Activated CD4-positive, CD25-positive, alpha-beta regulatory T cell treated with anti-CD3 and anti-CD28 coated beads, Interleukin-2, amount 50 U/mL, for 72 hours (primary cell): ENCODE data around the gene IQCK.
"Not testable (repeated sequence)": the region's sequence is repeated elsewhere in the genome, so short reads cannot be mapped to it uniquely, and the experiment has no call there.

Experiments used
- DNase-seq: peaks from one replicate; pipeline ENCODE4 v3.0.0; 2021

Gene IQCK

DNA sequence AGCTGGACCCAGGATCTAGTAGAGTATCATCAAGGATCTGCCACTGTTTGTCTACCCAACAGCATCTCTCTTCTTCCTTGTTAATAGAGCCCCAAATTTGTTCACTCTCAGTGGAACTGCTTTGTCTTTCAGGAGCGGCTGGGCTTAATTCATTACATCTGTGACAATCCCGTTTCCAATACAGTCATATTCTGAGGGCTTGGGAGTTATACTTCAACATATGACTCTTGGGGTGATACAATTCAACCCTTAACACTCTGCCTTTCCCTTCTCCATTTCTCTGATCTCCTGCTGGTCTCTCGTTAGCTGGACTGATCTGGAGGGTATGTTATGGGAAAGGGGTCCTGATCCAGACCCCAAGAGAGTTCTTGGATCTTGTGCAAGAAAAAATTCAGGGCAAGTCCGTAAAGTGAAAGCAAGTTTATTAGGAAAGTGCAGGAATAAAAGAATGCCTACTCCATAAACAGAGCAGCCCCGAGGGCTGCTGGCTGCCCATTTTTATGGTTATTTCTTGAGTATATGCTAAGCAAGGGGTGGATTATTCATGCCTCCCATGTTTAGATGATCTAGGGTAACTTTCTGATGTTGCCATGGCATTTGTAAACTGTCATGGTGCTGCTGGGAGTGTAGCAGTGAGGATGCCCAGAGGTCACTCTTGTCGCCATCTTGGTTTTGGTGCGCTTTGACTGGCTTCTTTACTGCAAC lies 42.4 kb downstream of the IQCK start:
- no peak for DNase-seq

DNA sequence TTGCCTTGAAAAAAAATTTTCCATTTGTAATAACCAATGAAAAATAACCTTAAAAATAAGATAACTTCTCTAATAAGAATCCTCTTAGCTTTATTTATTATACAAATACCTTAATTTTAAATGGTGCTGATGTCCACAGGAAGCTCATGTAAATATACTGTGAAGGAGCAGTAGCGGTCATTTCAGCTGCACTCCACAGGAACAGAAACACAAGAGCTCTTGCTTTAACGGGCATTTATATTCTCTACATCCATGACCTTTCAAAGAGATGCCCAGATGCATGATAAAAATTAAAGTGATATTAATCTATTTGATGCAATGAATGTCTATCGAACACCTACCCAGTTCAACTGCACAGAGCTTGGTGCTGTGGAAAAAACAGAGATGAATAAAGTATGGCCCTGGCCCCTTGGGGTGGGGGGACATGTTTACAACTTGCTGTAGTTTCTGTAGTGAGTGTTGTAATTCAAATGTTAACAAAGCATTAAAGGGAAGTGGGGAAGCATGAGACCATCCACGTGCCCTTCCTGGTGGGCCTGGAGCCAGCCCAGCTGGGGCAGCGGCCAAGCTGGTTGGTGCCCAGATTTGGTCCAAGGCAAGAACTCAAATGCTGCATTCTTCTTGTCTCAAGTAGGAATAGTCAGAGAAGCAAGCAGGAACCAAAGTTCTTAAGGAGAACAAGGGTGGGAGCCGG lies 47.9 kb downstream of the IQCK start:
- no peak for DNase-seq

DNA sequence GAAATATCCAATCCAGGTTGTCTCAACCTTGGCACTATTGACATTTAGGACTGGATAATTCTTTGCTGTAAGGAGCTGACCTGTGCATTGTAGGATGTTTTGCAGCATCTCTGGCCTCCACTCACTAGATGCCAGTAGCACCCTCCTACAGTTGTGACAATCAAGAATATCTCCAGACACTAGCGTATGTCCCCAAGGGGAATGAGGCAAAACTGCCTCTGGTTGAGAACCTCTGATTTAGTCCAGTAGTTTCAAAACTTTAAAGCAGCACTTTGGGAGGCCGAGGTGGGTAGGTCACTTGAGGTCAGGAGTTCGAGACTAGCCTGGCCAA lies 48.4 kb downstream of the IQCK start:
- no peak for DNase-seq

DNA sequence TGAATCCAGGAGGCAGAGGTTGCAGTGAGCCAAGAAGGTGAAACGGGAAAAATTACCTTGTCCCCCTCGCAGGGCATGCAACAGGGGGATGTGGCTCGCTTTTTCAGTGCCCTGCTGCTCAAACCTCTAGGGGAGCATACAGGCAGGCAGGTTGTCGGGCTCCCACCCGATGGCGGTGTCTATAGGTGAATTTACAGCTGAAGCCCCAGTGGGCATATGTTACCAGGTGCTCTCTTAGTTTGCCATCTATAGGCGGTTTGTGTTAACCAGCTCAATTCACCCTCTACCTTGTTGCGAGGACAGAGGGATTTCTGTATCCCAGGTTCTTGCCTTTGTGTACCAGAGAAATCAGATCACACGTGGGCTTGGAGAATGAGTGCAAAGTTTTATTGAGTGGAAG lies 48.9 kb downstream of the IQCK start:
- DNase-seq: no peak

DNA sequence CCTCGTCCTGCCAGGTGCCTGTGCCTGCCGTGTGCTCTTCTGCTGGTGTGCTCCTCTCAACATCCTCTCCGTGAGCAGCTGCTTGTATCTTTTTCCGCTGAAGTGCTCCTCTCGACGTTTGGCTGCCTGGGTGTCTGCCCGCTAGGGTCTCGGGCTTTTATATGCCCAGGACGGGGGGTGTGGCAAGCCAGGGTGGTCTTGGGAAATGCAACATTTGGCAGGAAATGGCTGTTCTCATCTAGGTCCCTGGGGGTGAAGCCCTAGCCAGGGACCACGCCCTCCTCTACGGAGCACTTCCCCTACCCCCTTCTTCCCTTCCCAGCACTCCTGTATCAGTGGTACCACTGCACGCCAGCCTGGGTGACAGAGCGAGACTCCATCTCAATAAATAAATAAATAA lies 49.4 kb downstream of the IQCK start:
- DNase-seq: no peak

DNA sequence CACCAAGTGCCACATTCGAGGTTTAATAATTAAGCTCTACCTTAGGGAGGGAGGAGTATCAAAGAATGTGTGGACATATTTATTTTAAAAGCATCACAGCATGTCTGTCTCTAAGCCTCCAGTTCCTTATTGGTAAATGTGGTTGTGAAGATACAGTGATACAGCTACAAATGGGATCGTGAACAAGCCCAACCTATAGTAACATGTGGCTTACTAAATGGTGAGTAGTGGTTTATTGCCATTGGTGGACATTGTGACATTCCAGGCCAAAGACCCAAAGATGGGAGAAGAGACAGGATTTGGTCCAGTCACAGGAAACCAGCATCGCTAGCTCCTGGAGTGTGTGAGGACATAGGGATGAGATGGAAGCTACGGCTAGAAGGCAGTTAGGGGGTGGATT lies 51.2 kb downstream of the IQCK start:
- no peak for DNase-seq

DNA sequence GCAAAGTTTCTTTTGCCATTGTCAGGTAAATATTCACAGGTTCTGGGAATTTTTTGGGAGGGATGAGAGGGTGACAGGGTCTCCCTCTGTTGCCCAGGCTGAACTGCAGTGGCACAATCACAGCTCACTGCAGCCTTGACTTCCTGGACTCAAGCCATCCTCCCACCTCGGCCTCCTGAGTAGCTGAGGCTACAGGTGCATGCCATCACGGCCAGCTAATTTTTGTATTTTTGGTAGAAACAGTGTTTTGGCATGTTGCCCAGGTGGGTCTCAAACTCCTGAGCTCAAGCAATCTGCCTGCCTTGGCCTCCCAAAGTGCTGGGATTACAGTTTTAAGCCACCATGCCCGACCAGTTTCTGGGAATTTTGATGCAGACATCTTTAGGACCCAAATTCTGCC lies 53.0 kb downstream of the IQCK start:
- DNase-seq: no peak

DNA sequence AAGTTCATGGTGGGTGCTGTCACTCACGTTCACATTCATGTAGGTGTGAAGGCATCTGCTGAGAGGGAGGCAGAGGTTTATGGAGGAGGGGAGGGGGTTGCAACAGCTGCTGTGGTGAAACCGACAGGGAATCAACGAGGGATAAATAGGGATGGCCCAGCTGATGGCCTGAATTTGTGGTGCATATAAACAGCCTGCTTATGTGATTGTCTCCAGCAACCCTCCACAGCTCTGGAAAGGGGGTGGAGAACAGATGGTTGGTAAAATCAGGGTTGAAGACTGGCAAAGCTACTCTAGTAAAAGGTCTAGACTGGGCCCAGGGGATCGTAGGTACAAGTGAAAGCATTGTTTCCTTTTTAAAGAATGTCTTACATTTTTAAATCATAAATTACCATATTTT lies 53.7 kb downstream of the IQCK start:
- no peak for DNase-seq

DNA sequence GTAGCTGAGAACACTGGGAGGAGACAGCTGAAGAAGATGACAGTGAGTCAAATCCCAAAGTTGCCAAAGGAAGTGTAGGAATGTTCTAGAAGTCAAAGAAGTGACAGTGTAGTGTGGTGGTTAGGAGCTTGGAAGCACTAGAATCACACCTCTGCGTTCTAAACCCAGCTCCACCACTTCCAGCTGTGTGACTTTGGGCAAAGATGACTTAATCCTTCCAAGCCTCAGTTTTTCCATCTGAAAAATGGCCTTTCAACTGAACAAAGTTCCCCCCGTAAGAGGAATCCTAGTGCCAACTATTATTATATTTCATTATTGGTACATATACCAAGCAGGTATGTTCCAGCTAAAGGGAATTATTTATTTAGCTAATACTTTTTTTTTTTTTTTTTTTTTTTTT lies 56.0 kb downstream of the IQCK start:
- no peak for DNase-seq

DNA sequence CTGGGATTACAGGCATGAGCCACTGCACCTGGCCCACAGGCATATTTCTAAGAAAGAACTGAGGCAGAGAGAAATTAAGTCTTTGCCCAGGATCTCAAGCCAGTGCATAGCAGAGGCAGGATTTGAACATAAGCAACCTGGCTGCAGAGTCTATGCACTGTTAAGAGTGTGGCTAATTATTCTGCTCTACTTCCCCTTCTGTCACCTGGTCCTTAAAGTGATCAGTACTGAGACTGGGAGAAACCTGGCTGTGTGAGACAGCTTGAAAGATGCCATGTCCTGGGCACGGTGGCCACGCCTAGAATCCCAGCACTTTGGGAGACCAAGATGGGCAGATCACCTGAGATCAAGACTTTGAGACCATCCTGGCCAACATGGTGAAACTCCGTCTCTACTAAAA lies 58.1 kb downstream of the IQCK start:
- no peak for DNase-seq

DNA sequence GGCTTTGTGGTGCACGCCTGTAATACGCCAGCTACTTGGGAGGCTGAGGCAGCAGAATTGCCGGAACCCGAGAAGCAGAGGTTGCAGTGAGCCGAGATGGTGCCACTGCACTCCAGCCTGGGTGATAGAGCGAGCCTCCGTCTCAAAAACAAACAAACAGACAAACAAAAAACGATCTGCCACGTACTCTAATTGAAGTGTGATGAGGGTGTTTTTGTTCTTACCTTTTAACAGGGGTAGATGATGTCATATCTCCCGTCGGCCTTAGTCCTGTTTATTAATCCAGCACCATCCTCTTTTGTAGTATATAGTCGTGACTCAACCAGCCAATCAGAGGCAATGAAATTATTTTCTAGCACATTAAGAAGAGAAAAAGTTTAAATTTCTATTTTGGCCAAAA lies 58.5 kb downstream of the IQCK start:
- no peak for DNase-seq

DNA sequence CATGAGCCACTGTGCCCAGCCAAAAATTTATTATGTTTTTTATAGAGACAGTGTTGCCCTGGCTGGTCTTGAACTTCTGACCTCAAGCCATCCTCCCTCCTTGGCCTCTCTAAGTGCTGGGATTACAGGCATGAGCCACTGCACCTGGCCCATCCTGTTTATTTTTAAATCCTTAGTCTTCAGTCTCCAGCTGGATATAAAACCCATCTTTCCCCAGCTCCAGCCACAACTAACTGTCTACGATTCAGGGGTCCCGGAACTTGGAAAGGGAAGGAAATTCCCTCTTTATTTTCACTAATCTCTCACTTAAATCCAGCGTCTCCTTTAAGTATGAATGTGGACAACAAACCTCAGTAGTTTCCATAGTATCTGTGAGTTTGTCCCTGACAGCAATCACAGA lies 62.2 kb downstream of the IQCK start:
- no peak for DNase-seq

DNA sequence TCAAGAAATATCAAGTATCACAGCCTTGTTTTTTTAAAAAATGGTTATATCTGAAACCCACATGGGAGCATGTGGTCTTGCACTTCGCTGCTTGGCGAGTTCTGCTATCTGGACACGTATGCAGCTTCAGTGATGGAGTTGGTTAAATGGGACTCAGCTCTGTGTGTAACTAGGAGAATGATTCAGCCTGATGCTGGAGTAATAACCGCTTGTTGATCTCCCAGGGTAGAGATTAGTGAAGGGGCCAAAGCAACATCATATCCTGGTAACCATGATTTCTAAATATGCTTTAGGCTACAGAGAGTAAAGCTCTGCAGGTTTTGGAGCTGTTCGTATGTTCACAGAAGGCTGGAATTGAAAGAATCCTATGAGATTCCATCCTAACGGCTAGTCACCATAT lies 63.2 kb downstream of the IQCK start:
- DNase-seq: no peak

DNA sequence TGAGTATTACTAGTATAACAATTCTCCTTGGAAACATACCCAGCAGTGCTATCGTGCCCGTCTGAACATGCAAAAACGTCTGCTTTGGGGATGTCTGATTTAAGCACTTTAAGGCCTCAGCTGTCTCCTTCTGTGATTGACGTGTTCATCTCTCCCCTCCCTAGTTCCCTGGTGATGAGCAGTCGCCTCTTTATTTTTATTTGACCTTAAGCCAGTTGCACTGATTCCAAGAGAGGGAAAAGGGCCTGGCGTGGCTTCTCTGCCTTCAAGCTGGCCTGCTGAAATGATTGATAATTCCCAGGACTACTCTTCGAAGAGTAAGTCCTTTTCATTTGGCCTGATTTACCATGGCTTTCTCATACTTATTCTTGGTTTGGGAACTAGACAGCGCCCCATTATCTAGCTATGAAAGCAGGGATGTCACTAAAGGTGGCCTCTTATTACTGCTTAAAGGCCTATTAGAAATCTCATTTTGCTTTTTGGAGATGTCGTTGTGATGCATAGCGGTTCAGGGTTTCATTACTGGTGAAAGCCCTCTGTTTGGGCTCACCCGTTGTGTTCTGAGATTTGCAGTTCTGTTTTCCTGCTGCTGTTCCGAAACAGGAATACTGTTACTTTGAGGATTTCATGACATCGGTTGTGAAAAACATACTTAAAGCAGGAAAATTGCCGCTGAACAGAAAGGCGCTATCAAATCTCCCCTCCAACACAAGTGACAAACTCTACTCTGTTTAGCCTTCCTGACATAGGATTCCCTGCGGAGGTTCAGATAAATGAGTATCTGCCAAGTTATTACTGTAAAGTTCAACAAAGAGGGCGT lies 65.5 kb downstream of the IQCK start:
- DNase-seq: no peak

DNA sequence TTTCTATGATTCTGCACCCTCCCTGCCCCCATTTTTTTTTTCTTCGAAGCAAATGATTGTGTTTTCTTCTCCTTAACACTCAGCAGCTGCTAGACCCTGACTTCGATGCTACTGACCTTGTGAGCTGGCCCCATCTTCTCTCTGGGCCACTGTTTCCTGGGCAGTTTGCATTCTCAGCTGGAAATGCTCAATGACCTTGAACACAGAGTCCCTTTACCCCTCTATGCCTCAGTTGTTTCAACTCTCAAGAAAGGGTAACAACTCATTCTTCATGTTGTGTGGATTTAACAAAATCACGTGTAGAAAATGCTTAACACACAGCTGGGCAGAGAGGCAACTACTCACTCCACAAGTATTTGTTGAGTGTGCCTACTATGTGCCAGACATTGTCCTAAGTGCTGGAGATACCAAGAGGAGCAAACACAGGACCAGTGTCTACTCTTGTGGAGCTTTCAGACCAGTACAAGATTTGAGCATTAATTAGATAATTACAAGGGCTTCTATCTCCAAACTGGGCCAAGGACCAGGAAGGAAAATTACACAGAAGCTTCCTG lies 66.2 kb downstream of the IQCK start:
- DNase-seq: no peak

DNA sequence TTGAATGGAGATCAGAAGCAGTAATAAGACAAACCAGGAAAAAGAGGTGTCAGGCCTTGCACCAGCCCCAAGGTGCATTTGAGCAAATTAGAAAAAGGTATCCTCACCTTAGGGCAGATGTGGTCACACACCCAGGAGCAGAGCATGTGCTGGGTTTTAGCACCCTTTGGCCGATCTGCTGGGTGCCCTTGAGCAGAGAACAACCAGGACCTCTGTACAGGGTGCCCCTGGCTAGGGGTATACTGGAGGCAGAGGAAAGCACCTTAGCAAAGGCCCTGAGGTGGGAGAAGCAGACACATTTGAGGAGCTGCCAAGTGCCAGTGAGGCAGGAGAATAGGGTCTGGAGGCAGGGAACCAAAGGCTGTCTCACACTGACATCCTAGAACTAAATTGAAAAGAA lies 67.0 kb downstream of the IQCK start:
- no peak for DNase-seq

DNA sequence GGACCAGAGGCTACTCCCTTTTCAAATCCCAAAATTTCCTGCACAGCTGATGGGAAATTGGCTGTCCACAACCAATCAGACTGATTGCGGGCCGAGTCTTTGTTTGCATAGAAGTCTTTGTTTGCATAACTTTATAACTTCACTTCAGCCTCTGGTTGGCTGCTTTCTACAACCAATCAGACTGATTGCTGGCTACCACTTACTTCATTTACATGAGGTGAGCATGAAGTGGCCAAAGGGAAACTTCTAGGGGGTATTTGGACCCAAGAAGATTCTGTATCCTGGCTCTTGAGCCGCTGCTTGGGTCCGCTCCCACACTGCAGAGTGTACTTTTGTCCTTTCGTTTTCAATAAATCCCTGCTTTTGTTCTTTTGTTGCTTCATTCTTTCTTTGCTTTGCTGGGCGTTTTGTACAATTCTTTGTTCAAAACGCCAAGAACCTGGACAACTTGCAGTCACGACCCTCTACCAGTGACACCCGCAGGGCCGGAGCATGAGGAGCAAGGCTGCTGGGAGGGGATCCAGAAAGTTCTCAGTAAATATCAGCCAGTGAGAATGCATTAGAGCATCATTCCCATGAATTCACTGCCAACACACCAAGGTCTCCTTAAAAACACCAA lies 67.5 kb downstream of the IQCK start:
- DNase-seq: no peak

DNA sequence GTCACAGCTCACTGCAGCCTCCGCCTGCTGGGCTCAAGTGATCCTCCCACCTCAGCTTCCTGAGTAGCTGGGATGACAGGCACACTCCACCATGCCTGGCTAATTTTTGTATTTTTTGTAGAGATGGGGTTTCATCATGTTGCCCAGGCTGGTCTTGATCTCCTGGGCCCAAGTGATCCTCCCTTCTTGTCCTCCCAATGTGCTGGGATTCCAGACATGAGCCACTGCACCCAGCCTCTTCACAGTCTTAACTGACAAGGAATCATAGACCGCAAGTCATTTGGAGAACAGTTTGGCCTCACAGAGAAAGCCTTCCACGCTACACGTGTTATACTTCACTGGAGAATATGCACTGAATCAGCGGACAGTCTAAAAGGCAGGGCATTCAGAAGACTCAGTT lies 83.3 kb downstream of the IQCK start:
- not testable (repeated sequence) for DNase-seq

DNA sequence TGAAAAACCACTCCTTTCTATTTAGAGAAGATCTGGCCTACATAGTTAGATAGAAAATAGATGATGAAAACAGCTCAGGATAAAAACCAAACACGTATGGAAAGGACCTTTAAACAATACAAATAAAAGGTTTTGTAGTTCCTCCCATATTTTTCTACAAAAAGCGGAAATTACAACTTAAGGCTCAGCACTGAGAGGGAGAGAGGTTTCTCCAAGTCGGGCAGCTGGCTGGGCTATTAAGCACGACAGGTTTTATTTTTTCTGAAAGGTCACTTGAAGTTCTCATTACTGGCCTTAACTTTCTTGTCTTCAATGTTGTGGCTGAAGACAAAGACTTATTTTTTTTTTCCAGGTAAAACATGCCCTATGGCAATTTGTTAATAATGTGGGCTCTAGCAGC lies 83.8 kb downstream of the IQCK start:
- DNase-seq: not testable (repeated sequence)

DNA sequence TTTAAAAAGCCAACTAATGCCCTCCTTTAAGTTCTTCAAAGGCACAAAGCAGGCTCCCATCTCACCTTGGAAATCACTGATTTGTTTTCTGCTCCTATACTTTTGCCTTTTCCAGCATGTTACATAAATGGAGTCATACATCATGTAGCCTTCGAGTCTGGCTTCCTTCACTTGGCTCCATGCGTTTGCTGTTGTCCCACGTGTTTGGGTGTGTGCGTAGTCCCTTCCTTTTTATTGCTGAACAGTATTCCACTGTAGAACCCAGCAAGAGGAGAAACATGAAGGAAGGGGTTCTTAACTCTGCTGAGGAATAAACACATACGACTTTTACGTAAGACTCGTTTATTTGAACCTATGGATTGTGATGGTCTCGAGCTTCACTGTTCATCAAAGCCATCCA lies 84.5 kb downstream of the IQCK start:
- DNase-seq: no peak

DNA sequence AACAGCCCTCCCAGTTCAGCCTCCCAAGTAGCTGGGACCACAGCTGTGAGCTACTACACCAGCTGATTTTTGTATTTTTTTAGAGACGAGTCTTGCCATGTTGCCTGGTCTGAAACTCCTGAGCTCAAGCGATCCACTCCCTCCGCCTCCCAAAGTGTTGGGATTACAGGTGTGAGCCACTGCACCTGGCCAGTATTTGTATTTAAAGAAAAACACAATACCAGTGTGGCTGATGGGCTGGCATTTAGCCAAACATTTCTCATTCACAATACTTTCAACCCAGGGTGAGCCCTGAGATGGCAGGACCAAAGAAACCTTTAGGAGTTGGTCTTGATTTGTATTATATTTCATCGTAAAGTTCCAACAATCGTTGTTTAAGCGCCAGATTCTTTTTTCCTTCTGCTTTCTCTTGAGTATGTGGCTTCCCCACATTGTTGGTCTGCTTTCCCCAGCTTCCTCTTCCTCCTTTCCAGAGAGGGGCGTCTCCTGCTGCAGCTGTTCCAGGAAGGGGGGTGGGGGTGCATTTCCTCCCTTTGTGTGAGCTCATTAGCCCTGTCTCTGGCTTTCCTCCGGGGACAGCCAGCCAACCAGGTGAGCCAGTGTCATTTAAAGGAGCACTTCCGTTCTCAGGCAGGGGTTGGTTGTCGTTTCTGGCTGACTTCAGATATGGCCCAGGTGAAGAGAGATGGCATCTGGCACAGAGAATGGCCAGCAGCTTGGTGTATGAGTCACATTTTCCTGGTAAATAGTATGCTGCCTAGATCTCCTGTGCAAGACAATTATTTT lies 86.7 kb downstream of the IQCK start:
- no peak for DNase-seq

DNA sequence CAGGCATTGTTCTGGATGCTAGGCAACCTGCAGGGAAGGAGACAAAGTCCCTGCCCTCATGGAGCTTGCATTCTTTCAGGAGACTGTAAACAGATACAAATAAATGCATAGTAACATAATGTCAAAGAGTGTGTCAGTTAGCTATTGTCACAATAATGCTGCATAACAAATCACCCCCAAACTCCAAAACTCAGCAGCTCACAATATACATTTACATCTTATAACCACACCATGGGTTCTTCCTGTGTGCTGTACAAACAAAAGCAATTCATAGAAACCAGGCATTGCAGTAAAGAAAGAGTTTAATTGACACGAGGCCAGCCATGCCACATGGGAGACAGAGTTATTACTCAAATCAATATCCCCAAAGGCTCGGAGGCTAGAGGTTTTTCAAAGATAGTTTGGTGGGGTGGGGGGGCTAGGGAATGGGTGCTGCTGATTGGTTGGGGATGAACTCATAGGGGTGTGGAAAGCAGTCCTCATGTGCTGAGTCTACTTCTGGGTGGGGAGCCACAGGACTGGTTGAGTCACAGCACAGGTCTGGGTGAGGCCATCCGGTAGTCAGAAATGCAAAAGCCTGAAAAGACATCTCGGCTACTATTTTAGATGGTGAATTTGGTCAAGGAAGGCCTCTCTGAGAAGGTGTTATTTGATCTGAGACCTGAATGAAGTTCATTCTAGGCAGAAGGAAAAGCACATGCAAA lies 87.5 kb downstream of the IQCK start:
- DNase-seq: no peak
